Lung (tissue), 12 donors: ENCODE measurements around the gene TMEM161A. TPM values are rescaled to one million over a fixed set of nuclear protein-coding genes. Genes with fewer than 3 reads are reported as not detected.
A peak's percentile ranks its signal among the peaks of the same experiment; 100 is the strongest.

Experiments
- ATAC-seq: fragments of 200-7000 bp; cut with Tn5 transposase; one replicate; pipeline ENCODE4 v1.9.1; 2020; ENCODE audit warnings: moderate number of reproducible peaks; ENCODE audit not compliant: insufficient read depth, low FRiP score
- DNase-seq, 3 donors: peaks; one replicate each; pipeline ENCODE4 v3.0.0-alpha.2; 2013 to 2017
- H3K27ac ChIP-seq, 2 donors: one replicate each; pipeline ENCODE4 v1.5.1; 2013; ENCODE audit warnings: mild to moderate bottlenecking in 2 of 2, moderate library complexity in 2 of 2, control low read depth in 1 of 2, inconsistent platforms in 1 of 2, low read depth in 1 of 2, low read length in 1 of 2
- H3K27me3 ChIP-seq, 3 donors: one replicate each; pipeline ENCODE4 v1.5.1; 2013; ENCODE audit warnings: low read length in 2 of 3; ENCODE audit not compliant: control insufficient read depth in 3 of 3, insufficient read depth in 3 of 3
- H3K36me3 ChIP-seq, 4 donors: one replicate each; pipeline ENCODE4 v1.5.1; 2013; ENCODE audit warnings: low read length in 4 of 4, mild to moderate bottlenecking in 1 of 4, moderate library complexity in 1 of 4; ENCODE audit not compliant: control insufficient read depth in 4 of 4, insufficient read depth in 4 of 4
- H3K4me1 ChIP-seq, 5 donors: one replicate each; pipeline ENCODE4 v1.5.1; 2013; ENCODE audit warnings: low read length in 5 of 5, mild to moderate bottlenecking in 2 of 5, moderate library complexity in 1 of 5; ENCODE audit not compliant: control insufficient read depth in 5 of 5, insufficient read depth in 5 of 5
- H3K4me3 ChIP-seq: one replicate; pipeline ENCODE4 v1.5.1; 2013; ENCODE audit warnings: mild to moderate bottlenecking, control low read depth, moderate library complexity
- H3K9ac ChIP-seq, 2 donors: one replicate each; pipeline ENCODE4 v1.5.1; 2013; ENCODE audit warnings: low read length in 2 of 2, control low read depth in 1 of 2; ENCODE audit not compliant: insufficient read depth in 1 of 2
- H3K9me3 ChIP-seq, 4 donors: one replicate each; pipeline ENCODE4 v1.5.1; 2013; ENCODE audit warnings: low read length in 3 of 4, mild to moderate bottlenecking in 1 of 4, moderate library complexity in 1 of 4; ENCODE audit not compliant: control insufficient read depth in 4 of 4, insufficient read depth in 3 of 4
- WGBS, 2 donors: extraction: QIAGEN DNeasy Blood & Tissue Kit; methylation state at CpG; one replicate each; pipeline ENCODE4 v1.1.7; 2013; 5-methylcytosine and 5-hydroxymethylcytosine counted together
- polyA plus RNA-seq, 2 donors: library from polyadenylated mRNA; stranded (reverse); fragments of 200-250 nt; gene quantifications; one replicate each; pipeline ENCODE4 v1.2.1, GENCODE V29; 2013
- total RNA-seq, 2 donors: library from RNA; depleted of rRNA in 1 of 2; stranded (reverse); fragments of >200 nt in 1 of 2; gene quantifications; one replicate each; pipeline ENCODE4 v1.2.1, GENCODE V29; 2014 to 2021
- TF ChIP-seq, protein P1 (sequence below): IDR thresholded peaks from 2 replicates; pipeline ENCODE4 v1.5.1; 2012; ENCODE audit warnings: mild to moderate bottlenecking; ENCODE audit errors: control extremely low read depth, extremely low read depth
- donor health status: control.
- donor health status: control.
- donor health status: Bipolar disorder and iron deficiency.
- donor health status: healthy.
- donor health status: DM: yes; HTN: yes; CAD: no.

Gene TMEM161A
- total and polyA plus RNA-seq, 4 donors = 18.1 to 32.2 (median 23.1) TPM

DNA sequence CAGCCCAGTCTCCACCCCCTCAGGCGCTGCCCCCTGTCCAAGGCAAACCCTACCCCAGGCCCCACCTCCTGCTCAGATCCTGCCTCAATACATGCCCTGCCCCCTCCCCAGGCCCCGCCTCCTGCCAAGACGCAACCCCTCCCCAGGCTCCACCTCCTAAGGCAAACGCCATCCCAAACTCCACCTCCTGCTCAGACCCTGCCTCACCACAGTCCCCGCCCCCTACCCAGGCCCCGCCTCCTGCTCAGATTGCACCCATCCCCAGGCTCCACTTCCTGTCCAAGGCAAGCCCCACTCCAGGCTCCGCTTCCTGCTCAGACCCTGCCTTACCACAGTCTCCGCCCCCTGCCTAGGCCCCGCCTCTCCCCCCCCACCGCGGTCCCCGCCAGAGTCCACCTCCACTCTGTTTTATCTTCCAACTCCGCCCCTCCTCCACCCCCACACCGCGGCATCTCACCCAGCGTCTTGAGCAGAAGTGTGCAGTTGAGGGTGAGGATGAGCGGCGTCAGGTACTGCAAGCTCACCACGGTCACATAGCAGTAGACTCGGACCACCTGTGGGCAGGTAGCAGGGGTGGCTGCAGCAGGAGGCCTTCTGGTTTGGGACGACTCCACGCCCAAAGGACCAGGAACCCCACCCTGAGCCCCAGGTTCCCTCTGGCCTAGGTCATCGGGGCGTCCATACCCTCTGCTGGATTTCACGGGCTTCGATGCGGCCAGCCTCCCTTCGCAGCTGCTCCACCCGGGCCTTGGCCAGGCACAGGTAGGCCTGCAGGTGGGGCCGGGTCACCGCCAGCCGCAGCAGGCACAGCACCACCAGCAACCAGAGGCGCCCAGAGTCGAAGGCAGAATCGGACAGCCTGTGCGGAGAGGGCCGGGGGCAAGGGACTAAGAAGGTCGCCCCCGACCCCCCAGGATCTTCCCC is 17.7 kb downstream of the TMEM161A start:
- no peaks in the 10 kb centered on the region for H3K27me3 ChIP-seq
- TF ChIP-seq, protein P1, sequence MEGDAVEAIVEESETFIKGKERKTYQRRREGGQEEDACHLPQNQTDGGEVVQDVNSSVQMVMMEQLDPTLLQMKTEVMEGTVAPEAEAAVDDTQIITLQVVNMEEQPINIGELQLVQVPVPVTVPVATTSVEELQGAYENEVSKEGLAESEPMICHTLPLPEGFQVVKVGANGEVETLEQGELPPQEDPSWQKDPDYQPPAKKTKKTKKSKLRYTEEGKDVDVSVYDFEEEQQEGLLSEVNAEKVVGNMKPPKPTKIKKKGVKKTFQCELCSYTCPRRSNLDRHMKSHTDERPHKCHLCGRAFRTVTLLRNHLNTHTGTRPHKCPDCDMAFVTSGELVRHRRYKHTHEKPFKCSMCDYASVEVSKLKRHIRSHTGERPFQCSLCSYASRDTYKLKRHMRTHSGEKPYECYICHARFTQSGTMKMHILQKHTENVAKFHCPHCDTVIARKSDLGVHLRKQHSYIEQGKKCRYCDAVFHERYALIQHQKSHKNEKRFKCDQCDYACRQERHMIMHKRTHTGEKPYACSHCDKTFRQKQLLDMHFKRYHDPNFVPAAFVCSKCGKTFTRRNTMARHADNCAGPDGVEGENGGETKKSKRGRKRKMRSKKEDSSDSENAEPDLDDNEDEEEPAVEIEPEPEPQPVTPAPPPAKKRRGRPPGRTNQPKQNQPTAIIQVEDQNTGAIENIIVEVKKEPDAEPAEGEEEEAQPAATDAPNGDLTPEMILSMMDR = no peak
- H3K27ac ChIP-seq = no peak overlapping the region
- H3K4me3 ChIP-seq = no peak overlapping the region
- peaks cover 0 to 2% (median 0%) of the 10 kb centered on the region in 5 donors for H3K4me1 ChIP-seq
- H3K36me3 ChIP-seq = peaks cover 4 to 23% (median 12%) of the 10 kb centered on the region in 4 donors
- peak; percentile 66 to 89 (median 86) for DNase-seq
- H3K9me3 ChIP-seq = peaks cover 0 to 6% (median under 1%) of the 10 kb centered on the region in 4 donors
- no peak overlapping the region for H3K9ac ChIP-seq
- 76 to 80% methylated on average over 38 to 39 of the region's 39 CpGs for WGBS, 2 donors
- no peak for ATAC-seq

DNA sequence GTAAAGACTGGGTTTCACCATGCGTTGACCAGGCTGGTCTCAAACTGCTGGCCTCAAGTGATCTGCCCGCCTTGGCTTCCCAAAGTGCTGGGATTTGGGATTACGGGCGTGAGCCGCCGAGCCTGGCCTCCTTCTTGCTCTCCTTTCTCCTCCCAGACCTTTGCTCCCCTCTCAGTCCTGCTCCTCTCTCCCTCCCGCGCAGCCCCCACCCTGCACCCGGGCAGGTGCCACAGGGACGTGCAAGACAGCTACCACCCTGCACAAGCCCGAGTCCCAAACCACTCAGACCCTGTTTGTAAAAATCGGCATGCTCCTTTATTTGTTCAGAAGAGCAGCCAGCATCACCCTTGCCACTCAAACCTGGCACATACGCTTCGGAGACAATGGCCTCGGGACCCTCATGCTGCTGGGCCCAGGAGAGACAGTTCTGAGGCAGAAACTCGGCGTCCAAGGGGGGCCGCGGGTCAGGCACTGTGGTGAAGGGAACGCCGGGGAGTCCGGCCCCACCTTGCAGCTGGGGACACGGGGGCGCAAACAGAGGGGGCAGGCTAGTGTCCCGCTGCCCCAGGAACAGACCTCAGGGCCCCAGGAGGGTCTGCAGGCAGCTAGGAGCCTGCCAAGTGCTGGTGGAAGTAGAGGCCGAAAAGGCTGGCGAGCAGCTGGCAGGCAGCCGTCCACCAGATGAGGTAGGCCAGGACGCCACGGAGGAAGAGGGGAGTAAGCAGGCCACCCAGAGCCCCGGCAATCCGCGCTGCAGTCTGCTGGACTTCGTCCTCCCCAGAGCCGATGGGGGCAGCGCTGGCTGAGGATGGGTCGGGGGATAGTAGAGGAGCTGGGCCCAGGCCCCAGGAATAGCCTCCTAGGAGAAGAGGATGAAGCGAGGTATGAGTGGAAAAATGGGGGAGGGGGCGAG is 18.7 kb downstream of the TMEM161A start:
- TF ChIP-seq, protein P1 = no peak
- 95 to 98% methylated on average over 39 of the region's 39 CpGs for WGBS, 2 donors
- Histone ChIP-seq H3K27me3 (no peaks in the 10 kb centered on the region), H3K4me3 (no peak overlapping the region), H3K27ac (no peak overlapping the region), H3K9ac (no peak overlapping the region), H3K36me3 (peaks cover 4 to 23% (median 12%) of the 10 kb centered on the region in 4 donors), H3K9me3 (peaks cover 0 to 6% (median under 1%) of the 10 kb centered on the region in 4 donors), H3K4me1 (peaks cover 0 to 2% (median 0%) of the 10 kb centered on the region in 5 donors)
- no peak for DNase-seq
- no peak for ATAC-seq

DNA sequence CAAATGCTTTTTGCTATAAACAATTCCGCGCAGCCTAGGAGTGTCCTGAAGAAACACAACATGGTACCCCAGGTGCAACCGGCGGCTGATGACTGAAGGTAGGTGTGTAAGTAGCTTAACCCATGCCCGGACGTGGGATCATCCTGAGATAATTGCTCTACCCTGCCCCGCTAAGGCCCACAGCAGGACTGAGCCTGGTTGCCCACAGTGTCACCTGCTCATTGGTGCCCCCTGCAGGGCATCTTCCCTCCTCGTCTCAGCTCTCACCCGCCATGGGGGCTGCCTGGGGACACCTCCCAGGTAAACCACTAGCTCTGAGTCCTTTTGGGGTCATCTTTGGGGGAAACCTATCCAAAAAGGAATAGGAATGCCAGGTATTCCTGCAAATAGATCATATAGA is 22.3 kb downstream of the TMEM161A start:
- no peak overlapping the region for H3K9ac ChIP-seq
- no peaks in the 10 kb centered on the region for H3K27me3 ChIP-seq
- no peak overlapping the region for H3K4me3 ChIP-seq
- no peak overlapping the region for H3K27ac ChIP-seq
- 76 to 79% methylated on average over 9 of the region's 9 CpGs for WGBS, 2 donors
- H3K4me1 ChIP-seq = peaks cover 0 to 20% (median 5%) of the 10 kb centered on the region in 5 donors
- ATAC-seq (peak; percentile 14), DNase-seq (no peak)
- TF ChIP-seq, protein P1 = no peak
- peaks cover 2 to 13% (median 5%) of the 10 kb centered on the region in 4 donors for H3K36me3 ChIP-seq
- H3K9me3 ChIP-seq = no peaks in the 10 kb centered on the region
